Cardiac septum (tissue), 1 donor: ENCODE data around the gene MROH8. TPM values are rescaled to one million over a fixed set of nuclear protein-coding genes. Genes with fewer than 3 reads are reported as not detected.

Experiments used
- DNase-seq: peaks from one replicate; pipeline ENCODE4 v3.0.0-alpha.2; 2020; ENCODE audit warnings: low spot score
- intact Hi-C: fragments of 100-400 bp; cut with DNase I; formaldehyde crosslinking; loops from one replicate; pipeline ENCODE4 v1.14.0; 2022
- total RNA-seq: library from RNA; stranded (reverse); fragmentation: NEBNext Ultra II Directional; extraction: Animal tissue kit (Norgen Biotek cat#: 25700); gene quantifications from one replicate; pipeline ENCODE4 v1.2.1, GENCODE V29; 2021
- donor health status: DM: no; HTN: no; CAD: no.

MROH8 gene
- total RNA-seq, 1 donor from 2014 or later = 3.8 TPM

GRCh38 chr20:37200926-37201826, 21.8 kb upstream of the MROH8 start:
- no peak for DNase-seq
- intact Hi-C loops = no loop called here

DNA sequence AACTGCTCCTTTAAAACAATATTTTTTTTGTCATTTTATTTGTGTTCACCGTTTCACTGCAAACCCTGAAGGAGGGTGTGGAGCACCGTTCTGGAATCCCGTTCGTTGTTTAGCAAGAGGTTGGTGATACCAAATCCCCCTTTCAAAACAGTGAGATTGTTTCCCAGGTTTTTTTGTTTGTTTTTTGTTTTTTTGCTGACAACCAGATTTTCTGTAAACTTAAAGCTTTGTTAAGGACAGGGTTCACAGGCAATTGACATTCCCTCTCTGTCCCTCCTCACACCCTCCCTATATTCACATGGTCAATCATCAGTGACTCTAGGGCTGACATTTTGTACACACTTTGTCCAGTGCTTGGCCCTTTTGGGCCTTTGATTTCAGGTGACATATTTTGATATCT, 21.0 kb upstream of the MROH8 start:
- no peak for DNase-seq

GRCh38 chr20:37198932-37199660, 19.7 kb upstream of the MROH8 start:
- intact Hi-C loops = loop anchor here (10.0 kb wide), 1 partner anchor 186 kb away; no protein-coding TSS in a partner anchor
- DNase-seq = no peak

More for the DNA sequence above, 21.0 kb upstream of the MROH8 start:
- intact Hi-C loops = no loop called here

- DNase-seq = no peak
- intact Hi-C loops = loop anchor here (2.0 to 10.0 kb wide), 2 partner anchors 190 to 340 kb away; no protein-coding TSS in a partner anchor
These were observed 15.5 kb upstream of the MROH8 start for GRCh38 chr20:37194621-37195417.

GRCh38 chr20:37193821-37194220, 14.5 kb upstream of the MROH8 start:
- intact Hi-C loops = loop anchor here (2.0 to 10.0 kb wide), 2 partner anchors 191 to 341 kb away; no protein-coding TSS in a partner anchor
- DNase-seq = no peak

- no peak for DNase-seq
- intact Hi-C loops = loop anchor here (10.0 kb wide), 1 partner anchor 192 kb away; no protein-coding TSS in a partner anchor
These were observed 13.9 kb upstream of the MROH8 start for GRCh38 chr20:37193226-37193625.

GRCh38 chr20:37192137-37192854, 12.9 kb upstream of the MROH8 start:
- intact Hi-C loops = loop anchor here (10.0 kb wide), 1 partner anchor 193 kb away; no protein-coding TSS in a partner anchor
- DNase-seq = peak; percentile 91

- intact Hi-C loops = loop anchor here (10.0 kb wide), 1 partner anchor 194 kb away; no protein-coding TSS in a partner anchor
- DNase-seq = no peak
These were observed 11.2 kb upstream of the MROH8 start for GRCh38 chr20:37190354-37191112.

DNA sequence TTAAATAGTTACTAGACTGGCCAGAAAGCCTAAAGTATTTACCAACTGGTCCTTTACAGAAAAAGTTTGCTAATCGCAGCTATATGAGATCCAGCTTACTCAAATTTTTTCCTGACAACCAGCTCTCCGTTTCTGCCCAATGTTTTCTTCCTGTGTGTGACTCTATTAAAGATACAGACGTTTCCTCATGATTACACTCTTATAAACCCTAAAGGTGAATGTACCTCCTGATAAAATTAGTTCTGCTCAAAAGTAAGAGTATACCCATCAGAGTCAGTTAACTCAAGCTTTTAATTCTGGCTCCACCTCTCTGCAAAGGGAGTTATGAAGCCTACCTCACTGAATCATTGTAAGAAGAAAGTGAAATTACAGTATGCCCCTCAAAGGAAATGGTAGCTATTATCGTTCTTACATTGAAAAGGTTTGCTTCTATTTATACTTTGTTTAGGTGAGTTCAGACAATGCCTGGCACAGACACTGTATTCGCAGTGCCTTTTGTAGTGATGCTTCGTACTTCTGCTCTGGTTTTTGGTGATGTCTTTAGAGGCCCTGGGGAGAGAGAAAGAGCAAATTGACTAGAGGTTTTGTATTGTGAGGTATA, 10.2 kb upstream of the MROH8 start:
- DNase-seq = no peak
- intact Hi-C loops = loop anchor here (10.0 kb wide), 1 partner anchor 195 kb away; no protein-coding TSS in a partner anchor

DNA sequence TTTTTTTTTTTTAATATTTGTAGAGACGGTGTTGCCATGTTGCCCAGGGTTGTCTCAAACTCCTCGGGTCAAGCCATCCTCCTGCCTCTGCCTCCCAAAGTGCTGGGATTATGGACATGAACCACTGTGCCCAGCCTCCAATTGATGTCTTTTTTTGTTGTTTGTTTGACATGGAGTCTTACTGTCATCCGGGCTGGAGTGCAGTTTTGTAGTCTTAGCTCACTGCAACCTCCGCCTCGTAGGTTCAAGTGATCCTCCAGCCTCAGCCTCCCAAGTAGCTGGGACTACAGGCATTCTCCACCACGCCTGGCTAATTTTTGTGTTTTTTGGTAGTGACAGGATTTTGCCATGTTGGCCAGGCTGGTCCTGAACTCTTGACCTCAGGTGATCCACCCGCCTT, 9.4 kb upstream of the MROH8 start:
- intact Hi-C loops = no loop called here
- DNase-seq = no peak

- DNase-seq = no peak
These were observed 6.3 kb upstream of the MROH8 start for GRCh38 chr20:37185686-37186085.

DNA sequence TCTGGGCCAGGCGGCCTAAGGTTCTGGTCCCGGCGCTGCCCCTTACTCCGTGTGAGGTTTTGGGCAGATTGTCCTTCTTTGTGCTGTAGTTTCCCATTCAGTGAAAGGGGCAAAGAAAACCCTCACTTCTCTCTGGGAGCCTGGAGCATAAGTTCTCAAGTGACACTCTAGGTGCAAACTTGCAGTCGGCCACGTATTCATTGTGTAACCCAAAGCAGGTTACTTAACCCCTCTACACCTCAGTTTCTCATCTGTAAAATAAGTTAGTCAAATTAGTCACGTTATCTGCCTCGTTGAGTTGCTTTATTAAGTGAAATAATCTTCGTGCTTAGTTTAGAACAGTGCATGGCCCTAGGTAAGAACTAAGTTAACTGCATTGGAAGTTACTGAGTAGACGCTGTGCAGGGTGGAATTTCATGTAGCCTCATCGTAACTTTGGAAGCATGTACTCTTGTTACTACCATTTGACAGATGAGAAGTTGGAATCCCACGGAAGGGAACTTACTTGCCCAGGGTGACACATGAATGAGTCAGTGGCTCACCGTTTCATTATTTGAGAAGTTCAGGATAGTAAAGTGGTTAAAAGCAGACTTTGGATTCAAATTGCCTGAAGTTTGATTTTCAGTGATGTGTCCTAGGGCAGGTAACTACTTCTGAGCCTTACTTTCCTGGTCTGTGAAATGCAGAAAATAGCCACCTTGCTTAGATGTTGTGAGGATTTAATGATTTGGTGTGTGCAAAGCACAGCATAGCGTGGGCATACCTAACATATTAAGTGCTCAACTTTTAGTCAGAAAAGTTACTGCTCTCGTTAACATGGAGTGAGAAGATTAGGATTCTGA, 556 bp upstream of the MROH8 start:
- no peak for DNase-seq
- intact Hi-C loops = no loop called here

More at GRCh38 chr20:37185686-37186085, 6.3 kb upstream of the MROH8 start:
- intact Hi-C loops = no loop called here

- DNase-seq = no peak
- intact Hi-C loops = no loop called here
These were observed 6.5 kb downstream of the MROH8 start for GRCh38 chr20:37172836-37173235.

- intact Hi-C loops = no loop called here
- no peak for DNase-seq
These were observed 12.5 kb downstream of the MROH8 start for GRCh38 chr20:37166867-37167266.

- DNase-seq = no peak
- intact Hi-C loops = no loop called here
These were observed 14.3 kb downstream of the MROH8 start for GRCh38 chr20:37165031-37165430.

GRCh38 chr20:37163832-37164554, 15.4 kb downstream of the MROH8 start:
- no peak for DNase-seq
- intact Hi-C loops = no loop called here
